HEK293T (cell line): Measurements from ENCODE around the gene GSTK1.

ENCODE experiments used
- CTCF ChIA-PET: fragments of 350-600 bp; formaldehyde crosslinking; extraction: SDS; loops from one replicate; lab custom pipeline; 2021; ENCODE audit warnings: antibody characterized with exemption, inconsistent platforms; lab: Yijun Ruan, JAX
- POLR2A ChIA-PET: fragments of 350-600 bp; formaldehyde crosslinking; extraction: SDS; loops from one replicate; lab custom pipeline; 2020; ENCODE audit warnings: antibody characterized with exemption, inconsistent platforms; lab: Yijun Ruan, JAX
- DNase-seq: peaks from one replicate; pipeline ENCODE4 v3.0.0; 2012; ENCODE audit warnings: mixed read lengths; ENCODE audit errors: extremely low spot score
- ARNT ChIP-seq: fragments of 450-650 bp; IDR thresholded peaks from 2 replicates; pipeline ENCODE4 v1.6.1; 2017; ENCODE audit warnings: mild to moderate bottlenecking
- BHLHE40 ChIP-seq: fragments of 450-650 bp; IDR thresholded peaks from 2 replicates; pipeline ENCODE4 v1.6.1; 2016; ENCODE audit warnings: mild to moderate bottlenecking, moderate library complexity, borderline replicate concordance
- CTBP1 ChIP-seq: fragments of 450-650 bp; IDR thresholded peaks from 2 replicates; pipeline ENCODE4 v1.6.1; 2016; ENCODE audit warnings: borderline replicate concordance
- ELF4 ChIP-seq: fragments of 450-650 bp; IDR thresholded peaks from 2 replicates; pipeline ENCODE4 v1.6.1; 2017; ENCODE audit warnings: antibody characterized with exemption
- FOXA1 ChIP-seq: fragments of 450-650 bp; IDR thresholded peaks from 2 replicates; pipeline ENCODE4 v1.6.1; 2016; ENCODE audit warnings: mild to moderate bottlenecking
- FOXK2 ChIP-seq: fragments of 450-650 bp; IDR thresholded peaks from 2 replicates; pipeline ENCODE4 v1.6.1; 2016; ENCODE audit warnings: mild to moderate bottlenecking
- FOXM1 ChIP-seq: fragments of 450-650 bp; IDR thresholded peaks from 2 replicates; pipeline ENCODE4 v1.6.1; 2017; ENCODE audit warnings: mild to moderate bottlenecking, borderline replicate concordance
- HDGF ChIP-seq: fragments of 450-650 bp; IDR thresholded peaks from 2 replicates; pipeline ENCODE4 v1.6.1; 2017; ENCODE audit warnings: antibody characterized with exemption, borderline replicate concordance
- L3MBTL2 ChIP-seq: fragments of 450-650 bp; conservative IDR thresholded peaks from 2 replicates; pipeline ENCODE4 v1.6.1; 2016; ENCODE audit warnings: mild to moderate bottlenecking
- LEF1 ChIP-seq: fragments of 450-650 bp; IDR thresholded peaks from 2 replicates; pipeline ENCODE4 v1.6.1; 2017; ENCODE audit warnings: mild to moderate bottlenecking, borderline replicate concordance
- NFRKB ChIP-seq: fragments of 450-650 bp; IDR thresholded peaks from 2 replicates; pipeline ENCODE4 v1.6.1; 2016; ENCODE audit warnings: mild to moderate bottlenecking, moderate library complexity
- SP1 ChIP-seq: fragments of 450-650 bp; IDR thresholded peaks from 2 replicates; pipeline ENCODE4 v1.6.1; 2017
- SUZ12 ChIP-seq: fragments of 450-650 bp; IDR thresholded peaks from 2 replicates; pipeline ENCODE4 v1.6.1; 2016; ENCODE audit warnings: mild to moderate bottlenecking
- TARDBP ChIP-seq: fragments of 450-650 bp; IDR thresholded peaks from 2 replicates; pipeline ENCODE4 v1.6.1; 2016
- ZNF384 ChIP-seq: fragments of 450-650 bp; IDR thresholded peaks from 2 replicates; pipeline ENCODE4 v1.6.1; 2016
- TF ChIP-seq, protein P1 (sequence below): fragments of 450-650 bp; IDR thresholded peaks from 2 replicates; pipeline ENCODE4 v1.6.1; 2016

GSTK1 gene

DNA sequence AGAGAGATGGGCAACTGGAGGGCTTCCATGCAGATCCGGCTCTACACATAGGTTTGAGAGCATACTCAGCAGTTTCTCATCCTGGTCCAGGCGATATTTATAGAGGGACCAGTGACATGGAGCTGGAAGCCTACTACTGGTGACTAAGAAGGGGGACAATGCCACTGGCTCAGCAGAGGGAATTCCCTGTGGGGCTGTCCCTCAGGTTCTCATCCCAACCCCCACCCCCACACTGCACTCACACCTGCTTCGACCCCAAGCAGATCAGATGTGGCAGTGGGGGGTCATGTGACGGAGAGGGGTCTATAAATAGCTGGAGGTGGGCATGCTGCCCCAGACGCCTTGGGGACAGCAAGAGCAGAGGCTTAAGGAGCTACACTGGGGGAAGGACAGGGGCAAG, 52.5 kb downstream of the GSTK1 start, which contains the start of gene CLCN1:
CLCN1 (plus strand) TSS at position 336 of the 400 bp plus-strand sequence. CDS start 102 bp downstream, outside the sequence.
- CTCF ChIA-PET = interaction anchor here (0.6 to 1.9 kb wide), 3 partner anchors 15 to 64 kb away, joined by 3 to 6 read pairs (median 4); no protein-coding TSS in a partner anchor
- POLR2A ChIA-PET = interaction anchor here (1.6 kb wide), 1 partner anchor 53 kb away, joined by 4 read pairs; the partner anchor contains the start of gene GSTK1
- TF ChIP-seq BHLHE40 (no peak), ARNT (no peak), TARDBP (no peak), L3MBTL2 (no peak), ZNF384 (no peak), SUZ12 (no peak)
- TF ChIP-seq, protein P1, sequence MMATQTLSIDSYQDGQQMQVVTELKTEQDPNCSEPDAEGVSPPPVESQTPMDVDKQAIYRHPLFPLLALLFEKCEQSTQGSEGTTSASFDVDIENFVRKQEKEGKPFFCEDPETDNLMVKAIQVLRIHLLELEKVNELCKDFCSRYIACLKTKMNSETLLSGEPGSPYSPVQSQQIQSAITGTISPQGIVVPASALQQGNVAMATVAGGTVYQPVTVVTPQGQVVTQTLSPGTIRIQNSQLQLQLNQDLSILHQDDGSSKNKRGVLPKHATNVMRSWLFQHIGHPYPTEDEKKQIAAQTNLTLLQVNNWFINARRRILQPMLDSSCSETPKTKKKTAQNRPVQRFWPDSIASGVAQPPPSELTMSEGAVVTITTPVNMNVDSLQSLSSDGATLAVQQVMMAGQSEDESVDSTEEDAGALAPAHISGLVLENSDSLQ = no peak
- no peak for DNase-seq

DNA sequence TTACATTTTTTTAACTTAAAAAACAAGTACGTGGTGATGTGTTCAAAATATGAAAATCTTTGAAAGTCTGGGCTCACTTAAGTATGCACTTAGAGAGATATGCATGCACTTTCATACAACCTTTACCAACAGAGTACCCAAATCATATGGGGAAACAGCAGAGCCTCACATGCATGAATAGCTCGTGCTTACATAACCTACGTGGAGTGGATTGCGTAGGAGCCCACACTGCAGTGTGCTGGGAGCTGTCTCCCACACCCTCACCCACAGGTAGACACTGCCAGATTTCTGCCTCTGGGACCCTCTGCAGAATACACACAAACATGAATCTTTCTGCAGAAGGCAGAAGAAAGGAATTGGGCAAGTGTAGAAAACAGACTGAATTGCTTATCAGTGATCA, 53.3 kb downstream of the GSTK1 start:
- TF ChIP-seq ELF4 = no peak
- no peak for TF ChIP-seq CTBP1
- no peak for TF ChIP-seq BHLHE40
- TF ChIP-seq NFRKB = no peak
- no peak for TF ChIP-seq SP1
- no peak for TF ChIP-seq TARDBP
- TF ChIP-seq L3MBTL2 = no peak
- no peak for TF ChIP-seq FOXM1
- TF ChIP-seq ARNT = no peak
- TF ChIP-seq LEF1 = no peak
- TF ChIP-seq HDGF = no peak
- TF ChIP-seq FOXK2 = no peak
- no peak for TF ChIP-seq FOXA1
- no peak for DNase-seq
- CTCF ChIA-PET = interaction anchor here (1.1 to 1.9 kb wide), 2 partner anchors 15 to 17 kb away, joined by 3 to 6 read pairs; no protein-coding TSS in a partner anchor
- POLR2A ChIA-PET = interaction anchor here (1.6 kb wide), 1 partner anchor 53 kb away, joined by 4 read pairs; the partner anchor contains the start of gene GSTK1

DNA sequence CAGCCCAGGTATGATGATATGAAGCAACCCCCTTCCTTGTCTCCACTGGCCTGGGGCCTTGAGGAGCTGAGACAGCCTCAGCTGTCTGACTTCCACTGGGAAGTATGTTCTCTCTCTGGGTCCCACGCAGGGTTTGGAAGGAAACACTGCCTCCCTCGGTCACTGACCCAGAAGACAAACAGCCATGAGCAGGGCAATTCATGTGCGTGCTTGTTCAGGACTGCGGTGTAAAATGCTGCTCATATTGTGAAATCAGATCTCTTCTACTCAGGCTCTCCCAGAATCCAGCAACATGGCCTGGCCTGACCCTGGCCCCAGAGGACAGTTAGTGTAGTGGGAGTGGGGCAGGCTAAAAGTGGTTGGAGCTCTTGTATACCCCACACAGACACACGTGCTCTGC, 55.4 kb downstream of the GSTK1 start:
- TF ChIP-seq HDGF (no peak), ARNT (no peak), SP1 (no peak), TARDBP (no peak), L3MBTL2 (no peak), NFRKB (no peak), FOXA1 (no peak), LEF1 (no peak), ELF4 (no peak), FOXM1 (no peak), ZNF384 (no peak), SUZ12 (no peak), BHLHE40 (no peak), FOXK2 (no peak), CTBP1 (no peak)
- TF ChIP-seq, protein P1 = no peak
- ChIA-PET CTCF (interaction anchor here (1.0 kb wide), 1 partner anchor 10 kb away, joined by 5 read pairs; no protein-coding TSS in a partner anchor), POLR2A (no interaction called here)
- DNase-seq = no peak
